GM12875 (cell line): ENCODE results near the gene TOPORS.

Experiments
- H3K4me3 ChIP-seq: one replicate; pipeline ENCODE4 v1.5.1; 2011; ENCODE audit warnings: low read depth, low read length, control low read depth
- TF ChIP-seq, protein P1 (sequence below): IDR thresholded peaks from 2 replicates; pipeline ENCODE4 v1.5.1; 2011; ENCODE audit warnings: low read depth, mild to moderate bottlenecking, control low read depth, inconsistent platforms, low read length, moderate library complexity, borderline replicate concordance; ENCODE audit not compliant: insufficient read depth

Gene TOPORS

DNA sequence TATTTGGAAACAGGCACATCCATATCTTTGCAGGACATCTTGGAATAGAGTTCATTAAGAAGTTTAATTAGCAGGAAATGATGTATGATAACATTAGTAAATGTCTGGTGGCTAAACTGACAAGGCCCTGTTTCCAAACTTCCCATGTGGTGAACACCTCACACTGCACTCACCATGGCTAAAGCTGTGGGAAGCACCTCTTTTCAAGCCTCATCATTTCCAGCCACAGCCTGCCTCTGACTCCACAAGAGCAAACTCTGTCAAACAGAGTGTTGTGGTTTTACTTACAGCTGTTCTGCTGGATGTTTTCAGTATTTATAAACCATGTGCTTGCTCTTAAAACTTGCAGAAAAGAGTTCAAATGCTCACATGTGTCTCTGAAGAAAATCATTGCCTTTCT is 35.5 kb upstream of the TOPORS start:
- TF ChIP-seq, protein P1, sequence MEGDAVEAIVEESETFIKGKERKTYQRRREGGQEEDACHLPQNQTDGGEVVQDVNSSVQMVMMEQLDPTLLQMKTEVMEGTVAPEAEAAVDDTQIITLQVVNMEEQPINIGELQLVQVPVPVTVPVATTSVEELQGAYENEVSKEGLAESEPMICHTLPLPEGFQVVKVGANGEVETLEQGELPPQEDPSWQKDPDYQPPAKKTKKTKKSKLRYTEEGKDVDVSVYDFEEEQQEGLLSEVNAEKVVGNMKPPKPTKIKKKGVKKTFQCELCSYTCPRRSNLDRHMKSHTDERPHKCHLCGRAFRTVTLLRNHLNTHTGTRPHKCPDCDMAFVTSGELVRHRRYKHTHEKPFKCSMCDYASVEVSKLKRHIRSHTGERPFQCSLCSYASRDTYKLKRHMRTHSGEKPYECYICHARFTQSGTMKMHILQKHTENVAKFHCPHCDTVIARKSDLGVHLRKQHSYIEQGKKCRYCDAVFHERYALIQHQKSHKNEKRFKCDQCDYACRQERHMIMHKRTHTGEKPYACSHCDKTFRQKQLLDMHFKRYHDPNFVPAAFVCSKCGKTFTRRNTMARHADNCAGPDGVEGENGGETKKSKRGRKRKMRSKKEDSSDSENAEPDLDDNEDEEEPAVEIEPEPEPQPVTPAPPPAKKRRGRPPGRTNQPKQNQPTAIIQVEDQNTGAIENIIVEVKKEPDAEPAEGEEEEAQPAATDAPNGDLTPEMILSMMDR = no peak
- no peak overlapping the region for H3K4me3 ChIP-seq

DNA sequence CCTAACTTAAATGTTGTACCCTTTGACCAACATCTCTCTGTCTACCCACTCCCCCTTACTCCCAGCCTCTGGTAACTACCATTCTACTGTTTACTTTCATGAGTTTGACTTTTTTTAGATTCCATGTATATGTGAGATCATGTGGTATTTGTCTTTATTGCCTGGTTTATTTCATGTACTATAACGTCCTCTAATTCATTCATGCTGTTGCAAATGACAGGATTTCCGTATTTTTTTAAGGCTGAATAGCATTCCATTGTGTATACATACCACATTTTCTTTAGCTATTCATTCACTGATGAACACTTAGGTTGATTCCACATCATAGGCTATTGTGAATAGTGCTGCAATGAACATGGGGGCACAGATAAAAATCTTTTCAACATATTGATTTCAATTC is 32.4 kb upstream of the TOPORS start:
- TF ChIP-seq, protein P1 = no peak
- H3K4me3 ChIP-seq = no peak overlapping the region

DNA sequence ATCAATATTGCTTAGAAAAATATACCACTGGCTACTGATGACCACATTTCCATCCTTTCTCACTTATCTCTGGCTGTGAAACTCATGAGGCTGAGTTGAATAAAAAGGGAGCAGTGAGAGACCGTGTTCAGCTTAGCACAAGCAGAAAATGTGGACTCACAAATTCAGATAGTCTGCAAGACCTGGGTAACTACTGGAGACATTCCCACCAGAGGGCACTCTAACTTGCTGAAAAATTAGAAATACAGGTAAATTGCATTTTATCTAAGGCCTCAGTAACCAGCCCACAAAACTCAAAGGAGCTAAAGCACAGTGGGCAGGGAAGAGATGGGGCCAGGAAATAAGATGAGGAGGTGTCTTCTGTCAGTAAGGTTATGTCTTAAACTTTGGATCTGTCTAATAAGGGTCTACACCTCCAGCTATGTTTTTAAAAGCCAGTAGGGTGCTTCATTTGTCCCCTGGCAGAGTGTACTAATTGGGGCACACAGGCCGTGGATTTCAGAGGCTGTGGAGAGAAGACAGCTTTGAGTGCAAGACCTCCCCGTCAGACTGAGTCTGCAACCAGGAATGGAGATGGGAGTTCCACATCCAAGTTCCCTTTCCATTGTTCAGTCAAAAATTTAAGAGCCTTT is 29.2 kb upstream of the TOPORS start:
- TF ChIP-seq, protein P1 = peak; percentile 62
- H3K4me3 ChIP-seq = no peak overlapping the region

DNA sequence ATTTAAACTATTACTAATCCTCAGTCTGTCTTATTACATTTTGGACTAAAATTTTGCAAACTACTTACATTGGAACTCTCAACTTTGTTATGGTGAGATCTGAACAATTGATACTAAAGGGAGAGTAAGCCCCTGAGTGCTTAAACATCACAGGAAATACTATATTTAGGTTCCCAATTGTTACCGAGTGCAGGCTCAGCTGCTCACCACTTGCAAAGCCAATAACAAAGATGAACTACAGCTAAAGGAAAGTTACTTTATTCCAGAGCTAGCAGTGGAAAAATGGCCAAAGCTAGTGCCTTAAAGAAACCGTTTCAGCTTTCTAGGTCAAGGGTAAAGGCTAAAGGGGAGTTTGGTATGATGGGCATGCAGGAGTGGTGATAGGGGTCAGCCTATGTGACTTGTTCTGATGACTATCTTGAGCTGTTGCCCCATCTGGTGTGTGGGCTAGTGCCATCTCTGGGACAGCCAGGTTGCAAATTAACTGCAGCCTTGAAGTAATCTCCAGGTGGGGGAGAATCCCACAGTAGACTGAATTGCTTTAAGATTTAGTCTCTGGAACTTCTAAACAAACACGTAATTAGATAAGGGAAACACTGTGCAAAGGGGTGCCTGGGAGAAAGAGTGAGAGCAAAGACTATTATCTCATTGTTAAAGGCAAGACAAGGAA is 28.4 kb upstream of the TOPORS start:
- TF ChIP-seq, protein P1 = no peak
- H3K4me3 ChIP-seq = no peak overlapping the region

DNA sequence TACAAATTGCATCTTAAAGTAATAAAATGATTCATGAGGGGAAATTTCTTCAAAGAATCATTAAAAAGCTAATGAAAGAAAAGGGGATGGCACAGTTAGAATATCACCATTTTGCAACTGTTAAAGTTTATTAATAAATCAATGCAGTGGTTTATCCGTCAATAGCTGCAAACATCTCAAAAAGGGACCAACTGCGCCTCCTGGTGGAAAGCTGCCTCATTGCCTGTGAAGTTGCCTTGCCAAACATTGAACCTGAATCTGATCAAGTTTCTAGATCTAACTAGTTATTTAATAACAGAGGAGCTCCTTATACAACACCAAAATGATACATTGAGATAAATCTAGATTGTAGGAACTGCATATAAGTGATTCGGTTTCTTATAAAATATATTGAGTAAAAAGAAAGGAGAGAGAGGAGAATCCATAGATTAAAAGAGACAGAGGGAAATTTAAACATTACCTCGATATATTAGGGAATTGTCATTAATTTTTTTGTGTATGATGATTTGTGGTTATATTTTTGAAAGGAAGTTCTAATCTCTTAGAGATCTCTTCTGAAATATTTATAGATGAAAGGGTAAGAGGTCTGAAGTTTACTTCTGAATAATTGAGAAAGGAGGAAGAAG is 27.4 kb upstream of the TOPORS start:
- no peak overlapping the region for H3K4me3 ChIP-seq
- TF ChIP-seq, protein P1 = peak; percentile 79

DNA sequence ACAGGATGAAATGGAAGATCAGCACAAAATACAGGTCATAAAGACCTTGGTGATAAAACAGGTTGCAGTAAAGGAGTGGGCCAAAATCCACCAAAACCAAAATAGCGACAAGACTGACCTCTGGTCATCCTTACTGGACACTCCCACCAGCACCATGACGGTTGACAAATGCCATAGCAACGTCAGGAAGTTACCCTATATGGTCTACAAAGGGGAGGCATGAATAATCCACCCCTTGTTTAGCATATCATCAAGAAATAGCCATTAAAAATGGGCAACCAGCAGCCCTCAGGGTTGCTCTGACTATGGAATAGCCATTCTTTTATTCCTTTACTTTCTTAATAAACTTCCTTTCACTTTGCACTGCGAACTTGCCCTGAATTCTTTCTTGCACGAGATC is 26.6 kb upstream of the TOPORS start:
- no peak overlapping the region for H3K4me3 ChIP-seq
- TF ChIP-seq, protein P1 = no peak

DNA sequence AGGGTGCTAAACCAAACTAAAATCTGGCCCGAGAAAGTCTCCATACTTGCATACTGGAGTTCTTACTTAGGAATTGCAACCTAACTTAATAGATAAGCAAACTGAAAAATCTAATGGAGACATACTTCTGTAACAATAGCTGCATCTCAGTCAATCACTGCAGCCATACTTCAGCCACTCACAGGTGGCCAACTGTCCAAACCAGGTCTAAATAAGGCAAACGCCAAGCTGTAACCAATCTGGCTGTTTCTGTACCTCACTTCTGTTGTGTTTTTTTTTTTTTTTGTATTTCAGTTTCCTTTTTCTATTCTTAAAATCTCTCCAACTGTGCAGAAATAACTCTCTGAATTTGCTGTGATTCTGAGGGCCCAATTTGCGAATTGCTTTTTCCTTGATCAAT is 24.9 kb upstream of the TOPORS start:
- TF ChIP-seq, protein P1 = no peak
- no peak overlapping the region for H3K4me3 ChIP-seq
